HG02938 (cell line): ENCODE data around the gene HRH2.

ENCODE experiments used
- ATAC-seq: cut with Tn5 transposase; IDR thresholded peaks from one replicate; pipeline ENCODE4 v1.9.1; 2021; ENCODE audit warnings: mild to moderate bottlenecking, moderate library complexity; ENCODE audit not compliant: unreplicated experiment

The HRH2 gene

DNA sequence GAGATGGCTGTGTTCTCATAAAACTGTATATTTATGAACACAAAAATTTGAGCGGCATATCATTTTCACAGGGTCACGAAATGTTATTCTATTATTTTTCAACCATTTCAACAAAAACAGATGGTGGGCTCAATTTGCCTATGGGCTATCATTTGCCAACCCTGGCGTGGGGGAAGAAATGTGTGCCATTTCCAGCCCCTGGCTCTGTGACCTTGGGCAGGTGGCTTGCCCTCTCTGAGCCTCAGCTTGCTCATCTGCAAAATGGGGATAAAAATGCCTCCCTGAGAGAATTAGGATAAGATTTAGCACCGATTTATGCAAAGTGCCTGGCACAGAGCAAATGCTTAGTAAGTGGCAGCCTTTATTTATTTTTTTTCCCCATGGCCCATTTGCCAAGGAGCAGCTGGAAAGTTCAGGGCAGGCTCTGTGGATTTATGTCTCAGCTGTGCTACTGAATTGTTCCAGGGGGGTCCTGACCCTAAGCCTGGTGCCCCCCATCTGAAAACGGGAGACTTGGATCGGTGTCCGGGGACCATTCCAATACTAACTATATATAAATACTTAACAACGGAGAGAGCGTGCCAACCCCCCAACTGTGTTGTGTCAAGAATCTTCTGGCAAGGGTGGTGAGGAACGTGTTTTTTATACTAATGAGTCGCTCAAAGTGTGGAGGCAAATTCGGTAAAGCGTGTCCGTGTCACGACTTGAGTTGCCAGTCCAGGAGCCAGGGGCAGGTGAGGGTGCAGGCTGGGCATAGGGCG is 34.5 kb downstream of the HRH2 start:
- ATAC-seq, result no peak

GRCh38 chr5:175692996-175693710 is 35.3 kb downstream of the HRH2 start:
- ATAC-seq, result no peak

- ATAC-seq, result no peak
These were observed 35.9 kb downstream of the HRH2 start for GRCh38 chr5:175693741-175694140.

DNA sequence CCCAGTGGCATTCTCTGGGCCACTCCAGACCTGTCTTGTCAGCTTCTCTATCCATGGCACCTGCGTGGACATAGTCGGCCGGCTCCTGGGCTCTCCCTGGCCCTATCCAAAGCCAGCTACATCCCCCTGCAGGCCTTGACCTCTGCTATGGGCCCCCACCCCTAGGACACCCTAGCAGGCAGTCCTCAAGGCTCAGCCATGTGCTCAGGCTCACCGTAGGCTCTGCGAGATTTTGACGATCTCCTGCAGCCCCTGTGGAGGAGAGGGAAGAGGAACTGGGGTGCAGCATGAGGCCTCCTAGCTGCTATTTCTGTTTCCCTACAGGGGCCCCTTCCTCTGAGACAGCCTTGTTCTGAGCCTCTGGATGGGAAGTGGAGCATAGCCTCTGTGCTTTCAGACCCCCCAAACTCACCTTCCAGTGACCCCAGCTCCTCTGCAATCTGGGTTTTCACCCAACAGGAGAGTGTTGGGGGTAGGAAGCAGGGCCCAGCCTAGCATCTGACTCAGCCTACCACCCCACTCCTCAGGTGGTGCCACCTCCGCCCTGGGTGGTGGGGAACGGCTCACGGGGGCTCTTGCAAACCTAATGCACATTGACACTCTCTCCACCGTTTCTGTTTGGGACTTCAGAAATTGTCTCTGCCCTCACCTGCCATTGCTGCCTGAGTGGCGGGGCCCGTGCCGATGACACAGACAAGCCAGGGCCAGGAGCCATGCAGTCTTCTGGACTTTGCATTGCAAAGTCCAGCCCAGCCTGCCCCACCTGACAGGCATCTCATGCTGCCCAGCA is 36.7 kb downstream of the HRH2 start:
- ATAC-seq, result no peak

DNA sequence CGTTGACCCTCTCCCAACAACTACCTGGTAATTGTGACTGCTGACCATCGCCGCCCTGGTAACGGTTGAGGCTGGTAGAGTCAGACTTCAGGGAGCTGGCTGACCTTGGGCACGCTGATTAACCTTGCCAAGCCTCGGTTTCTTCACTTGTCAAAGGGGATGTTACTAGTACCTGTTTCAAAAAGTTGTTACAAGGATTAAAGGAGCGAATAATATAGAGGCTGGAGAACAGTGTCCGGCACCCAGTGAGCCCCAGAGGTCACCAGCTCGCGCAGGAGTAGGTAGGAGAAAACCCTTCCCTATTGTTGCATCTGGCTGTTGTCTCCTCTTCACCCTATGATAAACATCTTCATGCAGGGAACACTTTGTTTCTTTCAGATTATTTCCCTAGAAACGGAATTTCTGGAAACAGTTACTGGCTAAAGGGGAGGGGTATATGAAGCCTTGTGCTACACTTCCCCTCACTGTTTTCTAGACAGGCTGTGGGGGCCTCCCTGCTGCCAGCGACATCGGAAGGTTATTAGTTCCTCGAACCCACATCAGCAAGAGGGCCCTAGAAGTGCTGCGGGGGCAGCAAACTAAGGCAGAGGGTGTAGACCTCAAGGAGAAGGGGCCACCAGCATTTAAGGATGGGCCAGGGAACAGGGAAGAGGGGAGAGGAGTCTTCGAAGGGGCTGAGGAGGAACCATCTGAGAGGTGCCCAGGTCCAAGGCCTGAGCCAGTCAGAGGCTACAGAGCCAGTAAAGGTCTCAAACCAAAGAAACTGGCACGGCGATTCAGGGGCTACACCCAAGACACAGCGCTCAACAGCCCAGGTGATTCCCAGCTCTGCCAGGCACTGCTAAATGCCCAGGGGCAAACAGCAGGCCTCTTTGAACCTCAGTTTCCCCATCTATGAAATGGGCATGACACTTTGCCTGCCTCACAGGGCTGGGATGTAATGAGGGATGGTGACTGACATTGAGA is 37.6 kb downstream of the HRH2 start:
- ATAC-seq, result no peak

- ATAC-seq, result no peak
These were observed 38.4 kb downstream of the HRH2 start for GRCh38 chr5:175696139-175696854.

DNA sequence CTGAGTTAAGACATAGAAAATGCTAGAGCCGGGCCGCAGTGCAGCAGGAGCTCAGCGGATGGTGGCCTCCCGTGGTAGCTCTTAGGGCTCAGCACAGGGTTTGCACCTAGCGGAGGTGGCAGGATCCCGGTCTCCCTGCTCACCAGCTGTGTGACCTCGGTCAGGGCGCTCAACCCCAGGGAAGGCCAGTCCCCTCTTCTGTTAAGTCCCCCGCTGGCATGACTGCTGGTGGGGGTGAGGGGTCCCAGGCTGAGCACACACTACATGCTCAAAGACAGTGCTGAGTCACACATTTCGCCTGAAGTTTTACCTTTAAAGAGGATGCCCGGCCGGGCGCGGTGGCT is 39.0 kb downstream of the HRH2 start:
- ATAC-seq, result no peak

- ATAC-seq, result no peak
These were observed 40.0 kb downstream of the HRH2 start for GRCh38 chr5:175697846-175698245.

GRCh38 chr5:175698401-175699115 is 40.7 kb downstream of the HRH2 start:
- ATAC-seq, result no peak

DNA sequence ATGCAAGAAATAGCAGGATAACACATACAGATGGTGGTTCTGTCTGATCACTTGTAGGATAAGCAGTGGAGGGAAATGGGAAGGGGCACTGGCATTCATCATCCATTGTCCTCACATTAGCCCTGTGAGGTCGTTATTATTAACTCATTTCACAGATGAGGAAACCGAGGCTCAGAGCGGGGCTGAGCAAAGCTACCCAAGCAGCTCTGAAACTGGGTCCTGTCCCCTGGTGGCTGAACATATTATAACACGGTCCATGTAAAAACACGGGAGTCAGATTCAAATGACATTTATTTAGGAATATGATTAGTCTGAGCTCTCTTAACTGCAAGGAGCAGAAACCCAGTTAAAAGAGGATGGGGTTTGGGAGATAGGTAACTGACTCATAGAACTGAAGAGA is 43.1 kb downstream of the HRH2 start:
- no peak for ATAC-seq

DNA sequence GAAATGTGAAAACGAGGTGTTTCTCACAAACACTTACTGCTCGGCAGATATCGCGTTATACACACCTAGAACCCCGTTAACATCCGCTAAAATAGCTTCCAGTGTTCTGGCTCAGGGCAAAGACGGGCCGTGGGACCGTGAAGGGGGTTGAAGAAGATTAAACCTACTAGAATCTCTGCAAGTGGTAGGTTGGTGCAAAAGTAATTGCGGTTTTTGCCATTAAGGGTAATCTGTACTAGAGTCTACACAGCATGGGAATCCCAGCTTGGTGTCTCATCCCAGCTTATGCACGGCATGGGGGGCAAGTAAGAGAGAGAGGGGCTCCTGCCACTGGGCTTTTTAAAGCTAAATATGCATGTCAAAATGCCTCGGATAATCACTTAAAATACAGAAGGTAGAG is 43.9 kb downstream of the HRH2 start:
- no peak for ATAC-seq

- no peak for ATAC-seq
These were observed 48.6 kb downstream of the HRH2 start for GRCh38 chr5:175706499-175706898.

DNA sequence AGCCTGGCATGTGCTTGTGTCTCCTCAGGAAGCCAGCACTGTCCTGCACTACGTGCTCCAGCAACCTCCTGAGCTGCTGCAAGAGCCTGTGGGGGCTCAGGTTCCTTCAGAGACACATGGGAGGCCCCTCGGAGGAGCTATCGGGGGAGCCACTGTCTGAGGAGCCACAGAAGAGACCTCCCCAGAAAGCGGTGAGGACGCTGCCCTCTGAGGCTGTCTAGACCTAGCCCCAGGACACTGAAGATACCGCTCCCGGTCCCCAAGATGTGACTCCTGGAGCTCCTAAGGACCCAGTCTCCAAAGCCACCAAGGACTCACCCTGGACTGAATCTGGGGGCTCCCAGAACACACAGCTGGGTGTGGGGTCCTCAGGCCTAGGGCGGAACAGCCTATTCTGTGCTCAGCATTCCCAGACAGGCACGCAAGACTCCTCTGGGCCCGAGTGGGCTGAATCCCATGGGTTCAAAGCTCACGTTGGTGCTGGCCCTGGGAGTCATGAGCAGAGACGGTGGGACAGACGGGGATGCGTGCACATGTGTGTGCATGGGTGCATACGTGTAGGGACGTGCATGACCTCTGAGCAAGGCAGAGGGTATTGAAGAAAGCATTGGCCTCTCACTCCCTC is 50.0 kb downstream of the HRH2 start:
- ATAC-seq, result no peak

DNA sequence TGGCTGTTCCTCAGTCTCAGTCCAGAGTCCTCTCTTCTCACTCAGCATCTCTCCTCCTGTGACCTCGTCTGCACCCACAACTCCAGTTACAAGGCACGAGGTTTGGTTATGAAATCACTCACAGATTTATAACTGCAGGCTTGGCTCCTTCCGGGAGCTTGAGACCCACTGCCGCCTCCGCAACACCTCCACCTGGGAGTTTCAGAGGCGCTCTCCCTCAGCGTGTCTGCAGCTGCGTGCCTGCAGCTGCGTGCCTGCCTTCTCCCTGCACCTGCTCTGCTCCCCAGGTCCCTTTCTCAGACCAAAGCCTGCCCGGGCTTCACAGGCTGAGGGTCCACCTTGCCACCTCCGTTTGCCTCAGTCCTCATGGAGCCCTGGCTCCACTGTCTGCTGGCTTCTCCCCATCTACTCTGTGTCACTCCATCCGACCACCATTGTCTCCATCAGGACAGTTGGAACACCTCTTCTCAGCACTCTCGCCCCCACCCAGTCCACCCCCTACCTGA is 51.5 kb downstream of the HRH2 start:
- no peak for ATAC-seq

DNA sequence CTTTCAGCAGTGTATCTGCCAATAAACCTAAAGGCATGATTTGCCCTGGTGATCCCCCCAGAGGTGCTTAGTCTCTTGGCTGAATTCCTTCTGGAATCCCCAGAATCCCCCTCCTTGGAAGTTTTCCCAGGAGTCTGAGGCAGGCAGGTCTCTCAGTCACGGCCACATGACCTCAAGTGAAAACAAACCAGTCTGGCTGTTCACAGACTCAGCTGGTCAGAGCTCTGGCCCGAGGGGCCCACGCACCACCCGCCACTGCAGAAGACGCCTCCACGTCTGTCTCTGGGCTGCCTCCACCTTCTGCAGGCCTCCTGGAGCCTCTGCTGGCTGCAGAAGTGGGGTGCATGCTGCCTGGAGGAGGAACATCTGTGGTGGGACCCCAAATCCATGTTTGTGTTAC is 52.5 kb downstream of the HRH2 start:
- no peak for ATAC-seq

DNA sequence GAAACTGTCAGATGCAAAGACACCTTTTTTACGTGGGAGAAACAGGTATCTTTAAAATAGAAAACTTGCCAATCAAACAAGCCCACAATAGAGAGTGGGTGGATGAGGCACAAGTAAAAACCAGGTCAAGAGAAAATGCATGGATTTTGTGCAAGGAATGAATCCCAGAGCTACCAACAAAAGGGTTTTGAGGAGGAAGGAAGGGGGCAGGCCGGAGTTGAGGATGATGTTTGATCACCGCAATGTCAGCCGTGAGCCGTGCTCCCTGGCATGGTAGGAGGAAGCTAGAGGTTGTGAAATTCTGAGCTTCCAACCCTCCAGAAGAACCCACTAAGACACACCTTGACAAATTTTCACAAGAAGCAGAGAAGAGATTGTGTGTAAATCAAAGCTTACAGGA is 53.2 kb downstream of the HRH2 start:
- ATAC-seq, result no peak

DNA sequence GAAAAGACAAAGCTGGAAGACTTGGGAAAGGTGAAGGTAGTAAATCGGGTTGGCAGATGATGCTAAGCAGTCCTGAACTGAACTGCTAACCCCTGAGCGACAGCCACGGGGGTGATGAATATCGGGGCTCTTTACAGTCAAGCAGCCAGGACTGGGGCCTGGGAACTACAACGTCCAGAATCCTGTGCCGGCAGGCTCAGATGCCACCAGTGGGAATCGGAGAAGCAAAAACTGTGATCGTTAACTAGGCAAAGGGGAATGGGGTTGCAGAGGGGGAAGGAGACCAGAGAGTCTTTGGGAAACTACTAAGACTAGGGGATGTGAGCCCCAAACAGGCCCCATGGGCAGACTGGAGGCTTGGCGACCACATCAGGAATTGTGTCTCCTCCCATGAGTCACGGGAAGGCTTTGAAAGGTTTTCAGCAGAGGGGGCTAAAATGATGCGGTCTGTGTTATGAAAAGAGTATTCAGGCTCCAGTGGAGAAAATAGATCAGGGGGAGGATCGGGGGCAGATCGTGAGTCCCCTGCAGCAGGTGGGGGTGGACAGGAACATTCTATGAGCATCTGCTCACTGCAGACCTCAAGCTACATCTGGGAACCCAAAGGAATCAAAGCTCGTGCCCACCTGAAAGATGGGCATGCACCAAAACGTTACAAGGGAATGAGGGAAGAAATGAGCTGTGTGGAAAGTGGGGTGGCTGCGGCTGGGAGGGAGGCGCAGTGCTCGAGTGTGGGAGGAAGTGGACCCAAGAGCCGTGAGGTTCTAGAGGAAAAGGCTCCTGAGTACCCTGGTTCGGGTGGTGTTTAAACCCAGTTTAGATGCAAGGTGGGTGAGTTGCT is 53.8 kb downstream of the HRH2 start:
- ATAC-seq, result no peak

DNA sequence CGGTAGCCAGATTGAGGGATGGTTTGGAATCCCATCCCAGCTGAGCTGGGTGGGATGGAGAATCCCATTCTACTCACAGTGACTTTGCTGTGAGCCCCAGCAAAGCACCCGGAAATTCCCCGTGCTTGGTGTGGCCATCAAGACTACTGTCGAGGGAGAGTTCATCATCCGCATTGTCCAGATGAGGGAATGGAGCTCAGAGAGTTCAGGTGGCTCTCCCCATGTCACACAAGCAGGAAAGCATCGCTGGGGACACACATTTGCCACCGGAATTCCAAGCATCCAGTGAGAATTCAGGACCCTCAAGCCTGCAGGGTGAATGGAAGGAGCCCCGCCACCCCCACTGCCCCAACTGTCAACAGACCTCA is 54.4 kb downstream of the HRH2 start:
- no peak for ATAC-seq
